K562 (cell line): ENCODE data around the gene ZFYVE21. TPM values are rescaled to one million over a fixed set of nuclear protein-coding genes. Genes with fewer than 3 reads are reported as not detected.

Experiments used
- ATAC-seq: fragments of 200-7000 bp; cut with Tn5 transposase; 3 replicates; pipeline ENCODE4 v1.9.1; 2020; ENCODE audit warnings: moderate library complexity
- BruUV-seq: library from RNA; stranded (reverse); fragments of 400-500 nt; replicated peaks from 2 replicates; lab custom pipeline; 2021; lab: Mats Ljungman, UMichigan
- CTCF ChIA-PET: fragments of 300-600 bp; formaldehyde crosslinking; extraction: SDS; loops from one replicate; lab custom pipeline; 2021; ENCODE audit warnings: low intra/inter-chr PET ratio; lab: Yijun Ruan, JAX
- POLR2A ChIA-PET: fragments of 300-600, 350-650 bp; sonication (Branson Sonifier 250); formaldehyde crosslinking; extraction: SDS; loops from one replicate; lab custom pipeline; 2021; ENCODE audit warnings: antibody characterized with exemption, inconsistent platforms; lab: Yijun Ruan, JAX
- DNase-seq, 4 experiments: peaks; one replicate each; pipeline versions ENCODE4 v3.0.0 to v3.0.0-alpha.2; 2011 to 2018; ENCODE audit warnings: low spot score in 3 of 4, mixed read lengths in 3 of 4; ENCODE audit errors: extremely low read depth in 1 of 4
- FAIRE-seq: peaks from 2 replicates; lab custom pipeline; 2011; peaks lifted over from hg19 to GRCh38; lab: Jason Lieb, UNC
- H2AFZ ChIP-seq: 2 replicates; pipeline ENCODE4 v1.6.0; 2011; ENCODE audit warnings: low read depth, low read length, control low read depth, inconsistent platforms
- H3K27ac ChIP-seq: fragments of 200-600 bp; 3 replicates; pipeline ENCODE4 v1.8.0; 2011; ENCODE audit warnings: low read depth, mild to moderate bottlenecking, control low read depth, inconsistent platforms, low read length, moderate library complexity, mixed read lengths; ENCODE audit errors: extremely low read depth
- H3K27me3 ChIP-seq, 2 experiments: fragments of 300-600 bp in 1 of 2; 2 replicates in 1 of 2; 3 replicates in 1 of 2; pipeline versions ENCODE4 v1.6.0 to v1.8.0; 2011; ENCODE audit warnings: inconsistent platforms in 2 of 2, low read length in 2 of 2, mild to moderate bottlenecking in 1 of 2, mixed read lengths in 1 of 2, moderate library complexity in 1 of 2; ENCODE audit not compliant: control insufficient read depth in 2 of 2, insufficient read depth in 2 of 2
- H3K36me3 ChIP-seq: fragments of 300-600 bp; 3 replicates; pipeline ENCODE4 v1.8.0; 2011; ENCODE audit warnings: mild to moderate bottlenecking, low read length, inconsistent platforms; ENCODE audit not compliant: control insufficient read depth, insufficient read depth
- H3K4me1 ChIP-seq, 2 experiments: fragments of 200-600 bp in 1 of 2; replicated peaks in 1 of 2; 2 replicates in 1 of 2; 3 replicates in 1 of 2; pipeline versions ENCODE4 v1.5.1 to v1.8.0; 2011; ENCODE audit warnings: inconsistent platforms in 2 of 2, low read length in 2 of 2, mild to moderate bottlenecking in 1 of 2, mixed read lengths in 1 of 2, moderate library complexity in 1 of 2; ENCODE audit not compliant: control insufficient read depth in 2 of 2, insufficient read depth in 2 of 2
- H3K4me2 ChIP-seq: 2 replicates; pipeline ENCODE4 v1.6.1; 2011; ENCODE audit warnings: low read length, control low read depth, inconsistent platforms, mixed read lengths; ENCODE audit not compliant: insufficient read depth
- H3K4me3 ChIP-seq: fragments of 200-600 bp; sonication (generic), shearing (Covaris generic); 2 replicates; pipeline ENCODE4 v1.5.1; 2016; ENCODE audit warnings: control low read depth, inconsistent platforms
- H3K79me2 ChIP-seq: fragments of 200-600 bp; 3 replicates; pipeline ENCODE4 v1.8.0; 2011; ENCODE audit warnings: low read length, inconsistent platforms; ENCODE audit not compliant: control insufficient read depth, insufficient read depth
- H3K9ac ChIP-seq, 2 experiments: 2 replicates each; pipeline versions ENCODE4 v1.6.0 to v1.6.1; 2011; ENCODE audit warnings: low read depth in 2 of 2, low read length in 2 of 2, control low read depth in 1 of 2, inconsistent platforms in 1 of 2, mild to moderate bottlenecking in 1 of 2, mixed read lengths in 1 of 2; ENCODE audit not compliant: insufficient read depth in 1 of 2
- H3K9me1 ChIP-seq: one replicate; pipeline ENCODE4 v1.6.0; 2011; ENCODE audit warnings: inconsistent platforms, mild to moderate bottlenecking, low read length, moderate library complexity; ENCODE audit not compliant: control insufficient read depth, insufficient read depth
- H3K9me3 ChIP-seq: replicated peaks from 2 replicates; pipeline ENCODE4 v1.5.1; 2011; ENCODE audit warnings: low read depth, low read length, inconsistent platforms; ENCODE audit not compliant: control insufficient read depth, insufficient read depth
- H4K20me1 ChIP-seq: replicated peaks from 2 replicates; pipeline ENCODE4 v1.6.1; 2011; ENCODE audit warnings: low read length, inconsistent platforms, mixed read lengths; ENCODE audit not compliant: control insufficient read depth, insufficient read depth
- NR4A1 ChIP-seq, 2 experiments: fragments of 250-450 bp in 1 of 2; fragments of 450-650 bp in 1 of 2; sonication (Bioruptor Pico) in 1 of 2; IDR thresholded peaks; 2 replicates each; pipeline versions ENCODE4 v1.4.0 to v1.6.1; 2016 to 2020; ENCODE audit warnings: mild to moderate bottlenecking in 2 of 2, missing compliant biosample characterization in 1 of 2, missing genetic modification characterization in 1 of 2, moderate library complexity in 1 of 2
- RBFOX2 ChIP-seq: fragments of 200-400 bp; formaldehyde crosslinking; IDR thresholded peaks from 2 replicates; pipeline ENCODE4 v1.6.1; 2017; ENCODE audit warnings: low read depth, mild to moderate bottlenecking, low read length, moderate library complexity
- ZNF407 ChIP-seq: fragments of 450-650 bp; IDR thresholded peaks from 2 replicates; pipeline ENCODE4 v1.6.1; 2016; ENCODE audit warnings: low read depth
- WGBS: fragments of 100-300 bp; shearing (Covaris generic); methylation state at CpG from one replicate; pipeline ENCODE4 v1.1.6; 2016; ENCODE audit warnings: low coverage, mixed read lengths; ENCODE audit not compliant: insufficient coverage; ENCODE audit errors: missing lambda C conversion rate; 5-methylcytosine and 5-hydroxymethylcytosine counted together
- in situ Hi-C: fragments of 300-500 bp; cut with MboI; formaldehyde crosslinking; loops from 4 replicates; pipeline ENCODE4 v1.15.0; 2018; ENCODE audit warnings: inconsistent platforms, mixed read lengths
- intact Hi-C: fragments of 100-400 bp; cut with micrococcal nuclease; formaldehyde crosslinking; loops from 2 replicates; pipeline ENCODE4 v1.14.2; 2022
- polyA plus RNA-seq, 8 experiments: library from polyadenylated mRNA; depleted of rRNA in 4 of 8; stranded (reverse) in 5 of 8; unstranded in 3 of 8; fragments of >200 nt; fragmentation: Nextera tagmentation in 2 of 8; fragmentation: Illumina TruSeq in 1 of 8; extraction: Ambion mirVana in 2 of 8; extraction: Trizol in 1 of 8; gene quantifications; 2 replicates each; pipeline versions ENCODE4 v1.2.1 to v1.2.3, GENCODE V29; 2011 to 2014; ENCODE audit warnings: inconsistent platforms in 1 of 8, missing spikeins in 1 of 8
- total RNA-seq, 7 experiments: library from RNA; depleted of rRNA in 6 of 7; stranded (reverse); fragments of >200 nt in 6 of 7; fragmentation: Illumina TruSeq in 2 of 7; extraction: Trizol in 2 of 7; gene quantifications; 2 replicates each; pipeline versions ENCODE4 v1.2.1 to v1.2.3, GENCODE V29; 2011 to 2021; ENCODE audit warnings: low replicate concordance in 1 of 7

ZFYVE21 gene
- total and polyA plus RNA-seq, 9 of the 15 experiments (the other 6 are each of a cell fraction or from before 2014, with no cell fraction given): 0.90 to 23.1 (median 15.6) TPM

DNA sequence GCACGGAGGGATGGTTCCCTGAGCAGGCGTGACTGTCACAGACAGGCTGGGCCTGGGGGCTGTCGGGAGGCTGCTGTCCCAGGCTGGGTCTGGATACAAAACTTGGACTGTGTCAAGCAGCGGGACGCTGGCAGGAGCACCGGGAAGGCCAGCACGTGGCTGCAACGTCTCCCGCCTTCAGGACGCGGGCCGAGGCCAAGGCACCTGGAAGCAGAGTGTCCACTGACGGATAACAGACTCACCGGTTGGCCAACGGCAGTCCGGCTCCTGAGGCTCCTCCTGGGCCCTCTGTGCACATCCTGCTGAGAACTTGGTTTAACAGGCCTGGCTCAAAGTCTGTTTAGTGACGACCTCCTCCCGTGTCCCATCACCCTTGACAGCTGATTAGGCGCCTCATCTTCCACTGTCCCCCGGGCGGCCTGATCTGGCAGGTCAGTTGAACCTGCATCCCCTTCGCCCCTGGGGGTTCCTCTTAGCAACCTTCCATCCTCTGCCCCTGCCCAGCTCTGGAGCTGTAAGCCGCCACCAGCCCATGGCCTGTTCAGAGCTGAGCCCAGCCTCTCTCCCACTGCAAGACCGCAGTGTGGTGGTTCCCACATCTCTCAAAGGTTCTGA lies 2.9 kb upstream of the ZFYVE21 start:
- FAIRE-seq (no peak), DNase-seq (no peak), ATAC-seq (no peak)
- BruUV-seq: no TSS peak
- 87% methylated on average over 12 of the region's 24 CpGs for WGBS
- Histone ChIP-seq H2AFZ (no peak overlapping the region), H3K4me2 (no peak overlapping the region), H3K9me3 (no peaks in the 10 kb centered on the region), H3K4me1 (peaks cover 22 to 48% of the 10 kb centered on the region in 2 experiments; a peak in 4 of 5 replicates), H3K9ac (peak overlapping the region in 1 of 2 experiments; percentile 97; a peak in 2 of 4 replicates), H3K4me3 (no peak overlapping the region), H3K27ac (no peak overlapping the region), H3K9me1 (no peaks in the 10 kb centered on the region), H3K36me3 (peaks cover 61% of the 10 kb centered on the region; the same call in 2 of the 3 replicates), H3K27me3 (no peaks in the 10 kb centered on the region), H3K79me2 (peaks cover 50% of the 10 kb centered on the region), H4K20me1 (0 out of 2 replicates have a peak, but pooled peaks cover 2% of the 10 kb centered on the region)
- POLR2A ChIA-PET: interaction anchor here (1.6 kb wide), 1 partner anchor 12 kb away, joined by 3 read pairs; no protein-coding TSS in a partner anchor
- TF ChIP-seq ZNF407: no peak
- no peak for TF ChIP-seq NR4A1 (CRISPR knock-in tag; IDR thresholded peaks at IDR 0.05)
- TF ChIP-seq NR4A1 (tag; IDR thresholded peaks at IDR 0.05): no peak
- 0 out of 2 replicates have a peak, but pooled peaks have one; percentile 14 for TF ChIP-seq RBFOX2
- in situ Hi-C loops: no loop called here
- CTCF ChIA-PET: no interaction called here
- intact Hi-C loops: no loop called here
